ENCODE measurements around the gene KCNJ18.
"Not testable (repeated sequence)": the region's sequence is repeated elsewhere in the genome, so short reads cannot be mapped to it uniquely, and the experiment has no call there.

Gene KCNJ18

GRCh38 chr17:21671871-21672270 lies 20.5 kb upstream of the KCNJ18 start:
- not testable (repeated sequence) for DNase-seq

DNA sequence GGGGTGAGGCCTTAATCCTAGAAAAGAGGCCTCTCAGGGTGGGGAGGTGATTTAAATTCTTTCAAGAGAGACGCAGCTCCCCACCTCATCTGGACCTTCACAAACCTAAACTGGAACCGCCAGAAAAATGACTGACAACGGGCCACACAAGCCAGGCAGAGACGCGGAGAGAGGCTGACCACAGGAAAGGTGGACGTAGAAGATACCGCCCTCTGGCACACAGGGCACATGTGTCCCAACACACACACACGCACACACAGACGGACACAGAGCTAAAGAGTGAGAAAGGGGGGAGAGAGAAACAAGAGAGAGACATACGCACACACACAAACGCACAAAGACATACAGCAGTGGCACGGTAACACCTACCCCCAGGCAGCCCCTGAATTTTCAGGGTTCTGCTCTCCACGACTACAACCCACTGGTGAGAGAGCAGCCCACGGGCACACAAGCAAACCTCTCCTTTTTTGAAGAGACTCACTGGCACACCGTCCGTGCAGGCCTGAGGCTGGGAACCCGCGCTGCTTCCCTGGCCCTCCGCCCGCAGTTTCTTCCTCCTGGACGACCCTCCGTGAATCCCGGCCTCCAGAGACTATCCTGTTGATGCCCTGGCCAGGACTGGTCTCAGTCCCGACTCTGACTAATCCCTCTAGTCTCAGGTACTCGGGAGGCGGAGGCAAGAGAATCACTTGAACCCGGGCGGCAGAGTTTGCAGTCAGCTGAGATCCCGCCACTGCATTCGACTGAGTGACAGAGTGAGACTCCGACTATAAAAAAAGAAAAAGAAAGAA lies 18.7 kb upstream of the KCNJ18 start:
- not testable (repeated sequence) for DNase-seq

DNA sequence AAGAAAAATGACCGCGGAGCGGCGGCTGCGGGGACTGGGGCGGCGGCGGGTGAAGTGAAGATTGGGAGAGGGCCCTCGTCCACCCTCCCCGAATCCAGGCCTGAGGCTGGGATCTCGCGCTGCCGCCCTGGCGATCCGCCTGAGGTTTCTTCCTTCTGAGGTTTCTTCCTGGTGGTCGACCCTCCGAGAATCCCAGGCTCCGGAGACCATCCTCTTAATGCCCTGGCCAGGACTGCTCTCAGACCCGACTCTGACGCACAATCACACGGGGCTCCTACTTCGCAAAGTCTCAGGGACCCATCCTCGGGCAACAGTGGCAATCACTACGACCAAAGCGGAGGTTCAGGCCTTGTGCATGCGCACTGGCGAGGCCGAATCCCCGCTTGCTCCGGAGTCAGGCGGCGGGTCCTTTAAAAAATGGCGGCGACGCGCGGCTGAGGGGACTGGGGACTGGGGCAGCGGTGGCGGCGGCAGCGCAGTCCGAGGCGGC lies 18.0 kb upstream of the KCNJ18 start:
- DNase-seq = no peak

DNA sequence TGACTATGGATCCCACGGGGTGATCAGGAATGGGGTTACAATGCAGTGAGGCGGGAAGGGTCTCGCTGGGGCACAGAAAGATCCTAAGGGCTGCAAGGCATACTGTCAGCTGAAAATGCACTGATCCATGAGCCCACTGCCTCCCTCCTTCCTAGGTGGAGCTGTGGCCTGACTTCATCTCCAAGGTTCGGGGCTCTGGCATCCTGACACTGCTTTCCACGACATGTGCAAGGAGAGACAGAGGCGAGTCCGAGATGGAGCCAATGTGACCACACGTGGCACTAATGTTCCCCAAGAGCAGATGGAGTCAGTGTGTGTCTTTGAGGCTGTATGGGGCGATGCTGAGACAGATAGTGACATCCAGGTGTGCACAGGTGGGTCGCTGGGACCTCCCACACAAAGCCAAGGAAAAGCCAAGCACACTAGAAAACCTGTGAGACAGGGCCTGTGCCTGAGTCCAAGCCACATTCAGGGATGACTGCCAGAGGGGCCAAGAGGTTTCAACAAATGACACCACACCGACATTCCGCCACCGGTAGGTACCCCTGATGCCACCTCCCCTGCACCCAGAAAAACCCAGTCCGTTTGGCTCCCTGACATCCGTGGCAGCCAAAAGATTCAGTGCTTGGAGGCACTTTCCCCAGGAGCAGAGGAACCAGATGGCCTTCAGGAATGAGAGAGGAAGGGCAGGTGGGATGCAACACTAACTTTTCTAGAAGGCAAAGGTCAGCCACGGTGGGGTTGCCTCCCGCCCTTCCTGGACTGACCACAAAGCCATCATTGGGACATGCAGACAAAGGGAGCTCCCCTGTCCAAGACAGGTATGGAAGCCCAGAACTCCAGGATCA lies 17.2 kb upstream of the KCNJ18 start:
- not testable (repeated sequence) for DNase-seq

GRCh38 chr17:21675739-21676130 lies 16.6 kb upstream of the KCNJ18 start:
- DNase-seq = not testable (repeated sequence)

- DNase-seq = no peak
Observed at GRCh38 chr17:21676281-21677111, 15.8 kb upstream of the KCNJ18 start.

- DNase-seq = no peak
Observed at GRCh38 chr17:21677126-21677910, 15.0 kb upstream of the KCNJ18 start.

DNA sequence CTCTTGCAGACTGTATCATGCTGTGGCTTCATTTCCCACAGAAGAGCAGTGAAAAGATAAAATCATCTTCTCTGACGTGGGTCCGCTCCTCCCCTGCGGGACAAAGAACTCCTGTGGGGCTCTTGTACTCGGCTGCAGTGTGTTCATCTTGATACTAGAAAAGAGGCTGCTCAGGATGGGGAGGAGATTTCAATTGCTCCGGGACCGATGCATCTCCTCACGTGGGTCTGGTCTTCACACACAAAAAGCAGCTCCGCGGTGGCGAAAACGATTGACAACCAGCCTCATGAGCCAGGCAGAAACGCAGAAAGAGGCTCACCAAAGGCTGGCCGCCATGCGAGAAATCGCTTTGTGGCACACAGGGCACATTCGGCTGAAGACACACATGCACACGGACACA lies 14.4 kb upstream of the KCNJ18 start:
- no peak for DNase-seq

DNA sequence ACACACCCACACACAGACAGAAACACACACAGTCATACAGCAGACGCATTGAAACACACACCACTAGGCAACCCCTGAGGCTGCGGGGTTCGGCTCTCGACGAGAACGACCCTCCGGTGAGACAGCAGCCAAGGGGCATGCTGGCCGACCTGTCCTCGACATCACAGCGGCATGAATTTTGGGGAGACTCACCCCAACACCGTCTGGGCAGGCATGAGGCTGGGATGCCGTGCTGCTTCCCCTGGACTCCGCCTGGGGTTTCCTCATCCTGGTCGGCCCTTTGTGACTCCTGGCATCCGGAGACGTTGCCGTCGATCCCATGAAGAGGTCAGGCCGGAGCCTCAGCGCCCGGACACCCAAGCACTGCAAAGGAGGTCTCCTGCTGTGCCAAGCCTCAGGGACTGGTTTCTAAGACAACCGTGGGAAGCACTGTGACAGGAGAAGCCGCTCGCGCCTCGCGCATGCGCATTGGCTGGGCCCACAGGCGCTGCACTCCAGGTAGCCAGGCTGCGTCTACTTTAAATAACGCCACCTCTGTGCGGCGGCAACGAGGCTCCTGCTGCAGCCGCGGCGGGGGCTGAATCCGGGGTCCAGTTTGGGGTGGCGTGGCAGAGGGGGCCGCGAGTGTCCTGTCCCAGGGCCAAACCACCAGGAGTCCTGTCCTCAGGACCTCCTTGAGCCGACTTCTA lies 13.8 kb upstream of the KCNJ18 start:
- DNase-seq = peak; percentile 18

DNA sequence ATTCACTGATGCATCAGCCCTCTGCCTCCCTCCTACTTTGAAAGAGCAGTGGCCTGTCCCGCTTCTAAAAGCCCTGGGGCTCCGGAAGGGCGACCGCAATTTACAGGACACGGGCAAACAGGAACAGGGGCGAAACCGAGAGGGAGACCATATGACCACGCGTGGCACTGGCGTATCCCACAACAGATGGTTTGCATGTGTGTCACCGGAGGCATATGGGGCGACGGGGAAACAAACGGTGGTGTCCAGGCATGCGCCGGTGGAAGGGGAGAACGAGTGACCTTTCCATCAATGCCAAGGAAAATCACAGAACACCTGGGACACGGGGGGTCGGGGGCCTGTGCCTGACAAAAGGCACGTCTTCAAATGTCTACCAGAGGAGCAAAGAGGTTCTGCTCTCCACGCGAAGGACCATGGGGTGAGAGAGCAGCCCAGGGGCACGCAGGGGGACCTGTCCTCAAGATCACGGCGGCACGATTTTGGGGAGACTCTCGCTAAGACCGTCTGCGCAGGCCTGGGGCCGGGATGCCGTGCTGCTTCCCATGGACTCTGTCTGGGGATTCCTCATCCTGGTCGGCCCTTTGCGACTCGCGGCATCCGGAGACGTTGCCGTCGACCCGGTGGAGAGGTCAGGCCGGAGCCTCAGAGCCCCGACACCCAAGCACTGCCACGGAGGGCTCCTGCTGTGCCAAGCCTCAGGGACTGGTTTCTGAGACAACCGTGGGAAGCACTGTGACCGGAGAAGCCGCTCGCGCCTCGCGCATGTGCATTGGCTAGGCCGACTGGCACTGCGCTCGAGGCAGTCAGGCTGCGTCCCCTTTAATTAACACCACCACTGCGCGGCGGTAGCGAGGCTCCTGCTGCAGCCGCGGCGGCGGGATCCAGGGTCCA lies 12.8 kb upstream of the KCNJ18 start:
- no peak for DNase-seq

DNA sequence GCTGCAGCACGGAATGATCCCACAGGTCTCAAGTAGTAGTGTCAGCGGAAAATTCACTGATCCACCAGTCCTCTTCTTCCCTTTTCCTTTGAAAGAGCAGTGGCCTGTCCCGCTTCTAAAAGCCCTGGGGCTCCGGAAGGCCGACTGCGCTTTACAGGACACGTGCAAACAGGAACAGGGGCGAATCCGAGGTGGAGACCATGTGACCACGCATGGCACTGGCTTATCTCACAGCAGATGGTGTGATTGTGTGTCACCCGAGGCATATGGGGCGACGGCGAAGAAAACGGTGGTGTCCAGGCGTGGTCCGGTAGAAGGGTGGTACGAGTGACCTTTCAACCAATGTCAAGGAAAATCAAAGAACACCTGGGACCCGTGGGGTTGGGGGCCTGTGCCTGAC lies 12.0 kb upstream of the KCNJ18 start:
- no peak for DNase-seq

DNA sequence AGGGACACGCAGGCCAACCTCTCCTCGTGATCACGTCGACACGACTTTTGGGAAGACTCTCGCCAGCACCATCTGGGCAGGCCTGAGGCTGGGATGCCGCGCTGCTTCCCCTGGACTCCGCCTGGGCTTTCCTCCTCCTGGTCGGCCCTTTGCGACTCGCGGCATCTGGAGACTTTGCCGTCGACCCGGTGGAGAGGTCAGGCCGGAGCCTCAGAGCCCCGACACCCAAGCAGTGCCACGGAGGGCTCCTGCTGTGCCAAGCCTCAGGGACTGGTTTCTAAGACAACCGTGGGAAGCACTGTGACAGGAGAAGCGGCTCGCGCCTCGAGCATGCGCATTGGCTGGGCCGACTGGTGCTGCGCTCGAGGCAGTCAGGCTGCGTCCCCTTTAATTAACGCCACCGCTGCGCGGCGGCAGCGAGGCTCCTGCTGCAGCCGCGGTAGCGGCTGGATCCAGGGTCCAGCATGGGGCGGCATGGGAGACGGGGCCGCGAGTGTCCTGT lies 11.4 kb upstream of the KCNJ18 start:
- not testable (repeated sequence) for DNase-seq

GRCh38 chr17:21681576-21681975 lies 10.7 kb upstream of the KCNJ18 start:
- DNase-seq = not testable (repeated sequence)

DNA sequence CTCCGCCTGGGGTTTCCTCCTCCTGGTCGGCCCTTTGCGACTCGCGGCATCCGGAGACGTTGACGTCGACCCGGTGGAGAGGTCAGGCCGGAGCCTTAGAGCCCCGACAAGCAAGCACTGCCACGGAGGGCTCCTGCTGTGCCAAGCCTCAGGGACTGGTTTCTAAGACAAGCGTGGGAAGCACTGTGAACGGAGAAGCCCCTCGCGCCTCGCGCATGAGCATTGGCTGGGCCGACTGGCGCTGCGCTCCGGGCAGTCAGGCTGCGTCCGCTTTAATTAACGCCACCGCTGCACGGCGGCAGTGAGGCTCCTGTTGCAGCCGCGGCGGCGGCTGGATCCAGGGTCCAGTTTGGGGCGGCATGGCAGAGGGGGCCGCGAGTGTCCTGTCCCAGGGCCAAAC lies 10.2 kb upstream of the KCNJ18 start:
- not testable (repeated sequence) for DNase-seq

DNA sequence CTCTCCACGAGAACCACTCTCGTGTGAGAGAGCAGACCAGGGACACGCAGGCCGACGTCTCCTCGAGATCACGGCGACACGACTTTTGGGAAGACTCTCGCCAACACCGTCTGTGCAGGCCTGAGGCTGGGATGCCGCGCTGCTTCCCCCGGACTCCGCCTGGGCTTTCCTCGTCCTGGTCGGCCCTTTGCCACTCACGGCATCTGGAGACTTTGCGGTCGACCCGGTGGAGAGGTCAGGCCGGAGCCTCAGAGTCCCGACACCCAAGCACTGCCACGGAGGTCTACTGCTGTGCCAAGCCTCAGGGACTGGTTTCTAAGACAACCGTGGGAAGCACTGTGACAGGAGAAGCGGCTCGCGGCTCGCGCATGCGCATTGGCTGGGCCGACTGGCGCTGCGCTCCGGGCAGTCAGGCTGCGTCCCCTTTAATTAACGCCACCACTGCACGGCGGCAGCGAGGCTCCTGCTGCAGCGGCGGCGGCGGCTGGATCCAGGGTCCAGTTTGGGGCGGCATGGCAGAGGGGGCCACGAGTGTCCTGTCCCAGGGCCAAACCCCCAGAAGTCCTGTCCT lies 9.1 kb upstream of the KCNJ18 start:
- DNase-seq = not testable (repeated sequence)

- not testable (repeated sequence) for DNase-seq
Observed at GRCh38 chr17:21683897-21684296, 8.4 kb upstream of the KCNJ18 start.

GRCh38 chr17:21684384-21684783 lies 7.9 kb upstream of the KCNJ18 start:
- DNase-seq = not testable (repeated sequence)

DNA sequence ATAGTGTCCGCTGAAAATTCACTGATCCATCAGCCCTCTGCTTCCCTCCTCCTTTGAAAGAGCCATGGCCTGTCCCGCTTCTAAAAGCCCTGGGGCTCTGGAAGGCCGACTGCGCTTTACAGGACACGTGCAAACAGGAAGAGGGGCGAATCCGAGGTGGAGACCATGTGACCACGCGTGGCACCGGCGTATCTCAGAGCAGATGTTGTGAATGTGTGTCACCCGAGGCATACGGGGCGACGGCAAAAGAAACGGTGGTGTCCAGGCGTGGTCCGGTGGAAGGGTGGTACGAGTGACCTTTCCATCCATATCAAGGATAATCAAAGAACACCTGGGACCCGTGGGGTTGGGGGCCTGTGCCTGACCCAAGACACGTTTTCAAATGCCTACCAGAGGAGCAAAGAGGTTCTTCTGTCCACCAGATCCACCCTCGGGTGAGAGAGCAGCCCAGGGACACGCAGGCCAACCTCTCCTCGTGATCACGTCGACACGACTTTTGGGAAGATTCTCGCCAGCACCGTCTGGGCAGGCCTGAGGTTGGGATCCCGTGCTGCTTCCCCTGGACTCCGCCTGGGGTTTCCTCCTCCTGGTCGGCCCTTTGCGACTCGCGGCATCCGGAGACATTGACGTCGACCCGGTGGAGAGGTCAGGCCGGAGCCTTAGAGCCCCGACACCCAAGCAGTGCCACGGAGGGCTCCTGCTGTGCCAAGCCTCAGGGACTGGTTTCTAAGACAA lies 7.1 kb upstream of the KCNJ18 start:
- DNase-seq = not testable (repeated sequence)
